RWPE2 (cell line): ENCODE measurements around the gene ARFIP1.

Source experiments
- ATAC-seq: fragments of 200-7000 bp; cut with Tn5 transposase; 3 replicates; pipeline ENCODE4 v1.9.1; 2021; ENCODE audit warnings: low read depth
- DNase-seq: peaks from one replicate; pipeline ENCODE4 v3.0.0-alpha.2; 2020; ENCODE audit warnings: low spot score
- H3K27ac ChIP-seq: fragments of 450-650 bp; 2 replicates; pipeline ENCODE4 v1.5.1; 2017; ENCODE audit warnings: mild to moderate bottlenecking; ENCODE audit not compliant: poor library complexity, severe bottlenecking
- H3K27me3 ChIP-seq: fragments of 250-450 bp; sonication (Bioruptor Pico); 2 replicates; pipeline ENCODE4 v1.5.1; 2021; ENCODE audit warnings: mild to moderate bottlenecking, moderate library complexity; ENCODE audit not compliant: insufficient read depth, poor library complexity, severe bottlenecking
- H3K36me3 ChIP-seq: fragments of 250-450 bp; sonication (Bioruptor Pico); 2 replicates; pipeline ENCODE4 v1.5.1; 2020; ENCODE audit warnings: low read depth, mild to moderate bottlenecking, moderate library complexity
- H3K4me1 ChIP-seq: fragments of 250-450 bp; sonication (Bioruptor Pico); 2 replicates; pipeline ENCODE4 v1.5.1; 2021; ENCODE audit warnings: mild to moderate bottlenecking, moderate library complexity; ENCODE audit not compliant: insufficient read depth, poor library complexity, severe bottlenecking
- H3K4me3 ChIP-seq: fragments of 250-450 bp; sonication (Bioruptor Pico); 2 replicates; pipeline ENCODE4 v1.5.1; 2021; ENCODE audit warnings: mild to moderate bottlenecking, moderate library complexity; ENCODE audit not compliant: severe bottlenecking
- H3K9me3 ChIP-seq: fragments of 250-450 bp; sonication (Bioruptor Pico); 2 replicates; pipeline ENCODE4 v1.5.1; 2021; ENCODE audit warnings: mild to moderate bottlenecking, moderate library complexity; ENCODE audit not compliant: severe bottlenecking
- TF ChIP-seq, protein P1 (sequence below): fragments of 450-650 bp; IDR thresholded peaks from one replicate; pipeline ENCODE4 v1.5.1; 2017; ENCODE audit warnings: mild to moderate bottlenecking, moderate library complexity; ENCODE audit not compliant: poor library complexity, severe bottlenecking

The ARFIP1 gene, protein sequence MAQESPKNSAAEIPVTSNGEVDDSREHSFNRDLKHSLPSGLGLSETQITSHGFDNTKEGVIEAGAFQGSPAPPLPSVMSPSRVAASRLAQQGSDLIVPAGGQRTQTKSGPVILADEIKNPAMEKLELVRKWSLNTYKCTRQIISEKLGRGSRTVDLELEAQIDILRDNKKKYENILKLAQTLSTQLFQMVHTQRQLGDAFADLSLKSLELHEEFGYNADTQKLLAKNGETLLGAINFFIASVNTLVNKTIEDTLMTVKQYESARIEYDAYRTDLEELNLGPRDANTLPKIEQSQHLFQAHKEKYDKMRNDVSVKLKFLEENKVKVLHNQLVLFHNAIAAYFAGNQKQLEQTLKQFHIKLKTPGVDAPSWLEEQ

DNA sequence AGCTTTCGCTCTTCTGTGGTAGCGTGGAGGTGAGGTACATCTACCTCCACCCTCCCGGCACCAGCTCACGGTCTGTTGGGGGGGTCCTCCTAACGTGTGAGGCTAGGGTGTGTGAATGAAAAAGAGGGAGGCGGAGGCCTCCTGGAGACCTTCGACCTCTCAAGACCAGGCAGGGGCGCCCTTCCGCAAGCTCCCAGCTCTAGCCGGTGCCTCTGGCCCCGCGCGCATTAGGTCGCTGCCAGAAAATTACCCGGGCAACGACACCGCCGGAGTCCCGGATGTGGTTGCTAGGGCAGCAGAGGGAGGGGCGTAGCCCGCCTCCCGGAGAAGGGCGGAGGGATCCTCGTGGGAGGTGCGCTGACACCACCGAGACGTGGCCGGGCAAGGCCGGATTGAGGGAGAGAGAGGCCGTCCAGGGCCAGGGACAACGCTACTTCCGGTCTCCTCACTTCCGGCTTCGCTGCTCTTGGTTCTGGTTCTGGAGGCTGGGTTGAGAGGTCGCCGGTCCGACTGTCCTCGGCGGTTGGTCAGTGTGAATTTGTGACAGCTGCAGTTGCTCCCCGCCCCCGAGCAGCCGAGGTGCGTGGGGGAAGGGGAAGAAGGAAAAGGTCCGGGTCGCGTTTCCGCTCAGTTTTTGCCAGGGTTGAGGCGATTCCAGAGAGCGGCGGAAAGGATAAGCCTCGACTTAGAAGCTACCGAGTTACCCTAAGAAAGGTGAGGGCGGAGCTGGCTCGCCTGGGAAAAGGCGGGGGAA, at the start of gene ARFIP1, which contains the start of gene TIGD4:
ARFIP1 (plus strand) TSS at position 442 of the 754 bp plus-strand sequence. CDS start 49,680 bp downstream, outside the sequence.
TIGD4 (minus strand) TSS at position 218 of the 754 bp plus-strand sequence. CDS start 8,726 bp downstream, outside the sequence.
- Histone ChIP-seq H3K27me3 (no peaks in the 10 kb centered on the region), H3K4me1 (peaks cover 3% of the 10 kb centered on the region), H3K4me3 (peak within 1 kb of the TSS; percentile 73), H3K27ac (peak within 1 kb of the TSS; percentile 71), H3K36me3 (0 out of 2 replicates have a peak, but pooled peaks cover 9% of the 10 kb centered on the region), H3K9me3 (no peaks in the 10 kb centered on the region)
- peak; percentile 90 for ATAC-seq
- peak; percentile 98 for DNase-seq
- TF ChIP-seq, protein P1, sequence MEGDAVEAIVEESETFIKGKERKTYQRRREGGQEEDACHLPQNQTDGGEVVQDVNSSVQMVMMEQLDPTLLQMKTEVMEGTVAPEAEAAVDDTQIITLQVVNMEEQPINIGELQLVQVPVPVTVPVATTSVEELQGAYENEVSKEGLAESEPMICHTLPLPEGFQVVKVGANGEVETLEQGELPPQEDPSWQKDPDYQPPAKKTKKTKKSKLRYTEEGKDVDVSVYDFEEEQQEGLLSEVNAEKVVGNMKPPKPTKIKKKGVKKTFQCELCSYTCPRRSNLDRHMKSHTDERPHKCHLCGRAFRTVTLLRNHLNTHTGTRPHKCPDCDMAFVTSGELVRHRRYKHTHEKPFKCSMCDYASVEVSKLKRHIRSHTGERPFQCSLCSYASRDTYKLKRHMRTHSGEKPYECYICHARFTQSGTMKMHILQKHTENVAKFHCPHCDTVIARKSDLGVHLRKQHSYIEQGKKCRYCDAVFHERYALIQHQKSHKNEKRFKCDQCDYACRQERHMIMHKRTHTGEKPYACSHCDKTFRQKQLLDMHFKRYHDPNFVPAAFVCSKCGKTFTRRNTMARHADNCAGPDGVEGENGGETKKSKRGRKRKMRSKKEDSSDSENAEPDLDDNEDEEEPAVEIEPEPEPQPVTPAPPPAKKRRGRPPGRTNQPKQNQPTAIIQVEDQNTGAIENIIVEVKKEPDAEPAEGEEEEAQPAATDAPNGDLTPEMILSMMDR = peak; percentile 51

GRCh38 chr4:152731997-152732396, 47.8 kb upstream of the ARFIP1 start:
- H3K27ac ChIP-seq = no peak overlapping the region
- no peak overlapping the region for H3K4me3 ChIP-seq
- TF ChIP-seq, protein P1 = no peak
- no peaks in the 10 kb centered on the region for H3K36me3 ChIP-seq
- no peak for DNase-seq
- no peak for ATAC-seq
- peaks cover 4% of the 10 kb centered on the region for H3K4me1 ChIP-seq
- H3K27me3 ChIP-seq = no peaks in the 10 kb centered on the region
- H3K9me3 ChIP-seq = no peaks in the 10 kb centered on the region

DNA sequence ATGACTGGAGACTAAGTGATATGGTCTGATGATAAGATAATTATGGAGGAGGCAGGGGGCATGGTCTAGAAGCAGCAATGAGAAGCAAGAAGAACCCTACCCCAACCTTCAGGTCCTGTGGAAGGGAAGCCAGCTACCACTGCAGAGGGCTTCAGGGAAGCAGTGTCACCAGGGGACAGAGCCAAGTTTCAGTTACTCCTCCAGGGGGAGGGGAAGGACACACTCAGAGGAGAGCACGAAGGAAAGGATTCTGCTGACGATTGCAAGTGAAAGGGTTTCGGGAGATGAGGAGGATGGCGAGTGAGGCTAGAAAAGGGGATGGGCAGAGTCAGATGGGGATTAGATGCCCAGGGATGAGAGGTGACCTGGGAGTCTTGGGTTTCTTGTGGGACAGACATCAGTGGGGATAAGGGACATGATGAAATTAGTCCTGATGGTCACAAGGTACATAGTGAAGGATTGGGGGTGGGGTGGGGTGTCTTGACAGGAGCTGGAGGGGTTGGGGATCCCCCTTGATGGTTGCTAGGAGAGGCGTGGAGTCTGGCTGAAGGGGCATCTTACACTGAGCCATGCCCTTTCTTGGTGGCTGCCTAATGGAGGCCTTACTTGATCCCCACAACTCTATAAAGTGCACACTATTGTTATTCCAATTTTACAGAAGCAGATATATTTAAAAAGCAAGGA, 45.6 kb upstream of the ARFIP1 start:
- Histone ChIP-seq H3K4me1 (peaks cover 4% of the 10 kb centered on the region), H3K36me3 (no peaks in the 10 kb centered on the region), H3K9me3 (no peaks in the 10 kb centered on the region), H3K27ac (no peak overlapping the region), H3K27me3 (no peaks in the 10 kb centered on the region), H3K4me3 (no peak overlapping the region)
- no peak for ATAC-seq
- no peak for DNase-seq
- TF ChIP-seq, protein P1 = no peak

DNA sequence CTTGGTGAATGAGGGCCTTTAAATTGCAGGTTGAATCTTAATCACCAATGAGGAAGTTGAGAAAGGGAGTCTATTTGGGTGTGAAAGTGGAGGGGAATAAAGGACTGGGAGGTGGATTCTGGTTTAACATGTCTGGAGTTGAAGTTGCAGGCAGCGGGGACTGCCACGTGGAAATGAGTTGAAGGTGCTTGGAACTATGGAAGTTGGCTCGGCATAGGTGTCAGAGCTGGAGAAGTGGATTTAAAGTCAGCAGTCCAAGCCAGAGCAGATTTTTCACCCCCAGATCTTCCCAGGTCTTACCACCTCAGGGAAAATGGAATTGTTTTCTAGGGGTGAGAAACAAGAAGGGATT, 45.1 kb upstream of the ARFIP1 start:
- Histone ChIP-seq H3K4me1 (peaks cover 2% of the 10 kb centered on the region), H3K9me3 (no peaks in the 10 kb centered on the region), H3K27ac (no peak overlapping the region), H3K27me3 (no peaks in the 10 kb centered on the region), H3K36me3 (no peaks in the 10 kb centered on the region), H3K4me3 (no peak overlapping the region)
- TF ChIP-seq, protein P1 = no peak
- no peak for ATAC-seq
- no peak for DNase-seq
